CD4-positive, CD25-positive, alpha-beta regulatory T cell (primary cell): ENCODE measurements around the gene C12orf76. TPM values are rescaled to one million over a fixed set of nuclear protein-coding genes. Genes with fewer than 3 reads are reported as not detected.
A peak's percentile ranks its signal among the peaks of the same experiment; 100 is the strongest.
"Not testable (repeated sequence)": the region's sequence is repeated elsewhere in the genome, so short reads cannot be mapped to it uniquely, and the experiment has no call there.

Experiments
- ATAC-seq, 2 donors: fragments of 150-1000 bp; cut with Tn5 transposase; one replicate each; pipeline ENCODE4 v1.10.0; 2021; ENCODE audit warnings: low read depth in 2 of 2, moderate number of reproducible peaks in 2 of 2, moderate library complexity in 1 of 2
- DNase-seq, 3 donors: peaks; one replicate each; pipeline versions ENCODE4 v3.0.0 to v3.0.0-alpha.2; 2012 to 2022; ENCODE audit warnings: mixed read lengths in 1 of 3
- H3K27ac ChIP-seq: one replicate; pipeline ENCODE4 v1.7.0; 2013; ENCODE audit warnings: mild to moderate bottlenecking, low read length; ENCODE audit not compliant: insufficient read depth, poor library complexity, severe bottlenecking
- H3K27me3 ChIP-seq: one replicate; pipeline ENCODE4 v1.7.0; 2013; ENCODE audit warnings: low read length; ENCODE audit not compliant: control insufficient read depth, insufficient read depth
- H3K36me3 ChIP-seq: one replicate; pipeline ENCODE4 v1.7.0; 2013; ENCODE audit warnings: mild to moderate bottlenecking, low read length, moderate library complexity; ENCODE audit not compliant: control insufficient read depth, insufficient read depth
- H3K4me1 ChIP-seq: 2 replicates; pipeline ENCODE4 v1.7.0; 2013; ENCODE audit warnings: mild to moderate bottlenecking, low read length; ENCODE audit not compliant: insufficient read depth, control insufficient read depth, poor library complexity, severe bottlenecking
- H3K4me3 ChIP-seq: one replicate; pipeline ENCODE4 v1.7.0; 2013; ENCODE audit warnings: low read depth, mild to moderate bottlenecking, low read length, moderate library complexity
- H3K9me3 ChIP-seq, 2 experiments: 1 replicate in 1 of 2; 2 replicates in 1 of 2; pipeline ENCODE4 v1.7.0; 2013; ENCODE audit warnings: low read length in 2 of 2, mild to moderate bottlenecking in 1 of 2, moderate library complexity in 1 of 2; ENCODE audit not compliant: control insufficient read depth in 2 of 2
- H3K27ac Mint-ChIP-seq, 3 donors: one replicate each; pipeline ENCODE4 v1.8.0; 2020 to 2022; ENCODE audit warnings: mild to moderate bottlenecking in 3 of 3, mixed read lengths in 3 of 3, moderate library complexity in 2 of 3
- H3K27me3 Mint-ChIP-seq: one replicate; pipeline ENCODE4 v1.8.0; 2022; ENCODE audit warnings: mild to moderate bottlenecking, mixed read lengths
- H3K36me3 Mint-ChIP-seq: one replicate; pipeline ENCODE4 v1.8.0; 2020; ENCODE audit warnings: mixed read lengths
- H3K4me1 Mint-ChIP-seq, 4 donors: one replicate each; pipeline ENCODE4 v1.8.0; 2020 to 2022; ENCODE audit warnings: mixed read lengths in 4 of 4, mild to moderate bottlenecking in 1 of 4
- H3K4me3 Mint-ChIP-seq, 4 donors: one replicate each; pipeline ENCODE4 v1.8.0; 2020 to 2022; ENCODE audit warnings: mild to moderate bottlenecking in 4 of 4, mixed read lengths in 4 of 4, moderate library complexity in 3 of 4
- H3K9me3 Mint-ChIP-seq, 7 donors: one replicate each; pipeline ENCODE4 v1.8.0; 2020 to 2022; ENCODE audit warnings: mixed read lengths in 7 of 7, mild to moderate bottlenecking in 3 of 7, moderate library complexity in 2 of 7
- polyA plus RNA-seq, 4 donors: library from polyadenylated mRNA; unstranded; fragments of 300-500 nt; fragmentation: Illumina TruSeq; gene quantifications; one replicate each; pipeline ENCODE4 v1.2.3, GENCODE V29; 2021
- total RNA-seq: library from RNA; stranded (reverse); gene quantifications from one replicate; pipeline ENCODE4 v1.2.3, GENCODE V29; 2022

The C12orf76 gene
- total and polyA plus RNA-seq, 5 donors from 2014 or later, result 13.5 to 22.6 (median 17.5) TPM

DNA sequence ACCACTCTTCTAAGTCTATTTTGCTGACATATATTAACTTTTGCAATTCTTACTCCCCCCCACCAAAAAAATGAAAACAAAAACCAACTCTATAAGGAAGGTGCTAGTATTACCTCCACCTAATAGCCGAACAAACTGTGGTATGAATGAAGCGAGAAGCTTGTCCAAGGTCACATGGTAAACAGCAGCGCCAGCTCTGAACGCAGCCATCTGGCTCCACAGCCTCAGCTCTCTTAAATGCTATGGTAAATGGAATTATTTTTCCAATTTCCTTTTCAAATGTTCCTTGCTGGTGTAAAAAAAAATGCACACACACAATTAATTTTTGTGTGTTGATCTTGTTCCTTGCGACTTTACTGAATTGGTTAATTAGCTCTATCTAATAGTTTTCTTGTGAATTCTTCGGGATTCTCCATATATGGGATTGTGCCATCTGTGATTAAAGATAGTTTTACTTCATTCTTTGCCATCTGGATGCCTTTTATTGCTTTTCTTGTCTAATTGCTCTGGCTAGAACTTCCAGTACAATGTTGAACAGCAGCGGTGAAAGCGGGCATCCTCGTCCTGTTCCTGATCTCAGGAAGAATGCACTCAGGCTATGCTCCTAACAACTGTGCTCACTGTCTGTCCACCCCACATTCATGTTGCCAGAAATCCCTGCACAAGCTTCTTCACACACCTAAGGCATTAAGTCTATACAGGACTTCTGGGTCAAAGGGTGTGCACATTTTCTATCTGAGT is 10.7 kb upstream of the C12orf76 start:
- no peak for DNase-seq
- Mint-ChIP-seq H3K9me3 (peaks cover 0 to 1% (median 0%) of the 10 kb centered on the region in 7 donors), H3K36me3 (peaks cover 3% of the 10 kb centered on the region), H3K4me3 (no peak overlapping the region), H3K27ac (no peak overlapping the region), H3K27me3 (no peaks in the 10 kb centered on the region), H3K4me1 (peaks cover 0 to 8% (median 2%) of the 10 kb centered on the region in 4 donors)
- Histone ChIP-seq H3K27ac (no peak overlapping the region), H3K4me3 (no peak overlapping the region), H3K36me3 (no peaks in the 10 kb centered on the region), H3K27me3 (no peaks in the 10 kb centered on the region), H3K9me3 (no peaks in the 10 kb centered on the region), H3K4me1 (no peaks in the 10 kb centered on the region)
- no peak for ATAC-seq

DNA sequence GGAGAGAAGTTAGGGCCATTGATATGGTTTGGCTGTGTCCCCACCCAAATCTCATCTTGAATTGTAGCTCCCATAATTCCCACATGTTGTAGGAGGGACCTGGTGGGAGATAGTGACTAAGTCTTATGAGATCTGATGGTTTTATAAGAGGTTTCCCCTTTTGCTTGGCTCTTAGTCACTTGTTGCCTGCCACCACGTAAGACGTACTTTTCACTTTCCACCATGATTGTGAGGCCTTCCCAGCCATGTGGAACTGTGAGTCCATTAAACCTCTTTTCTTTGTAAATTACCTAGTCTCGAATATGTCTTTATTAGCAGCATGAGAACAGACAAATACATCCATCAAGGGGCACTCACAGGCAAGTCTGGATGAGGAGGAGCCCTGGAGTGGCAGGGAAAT is 8.3 kb upstream of the C12orf76 start:
- DNase-seq, H3K27me3 Mint-ChIP-seq, H3K4me3 ChIP-seq, ATAC-seq, H3K36me3 ChIP-seq, H3K27ac Mint-ChIP-seq, H3K4me1 ChIP-seq, H3K9me3 Mint-ChIP-seq, H3K9me3 ChIP-seq, H3K27me3 ChIP-seq, H3K4me3 Mint-ChIP-seq, H3K27ac ChIP-seq, H3K36me3 Mint-ChIP-seq, H3K4me1 Mint-ChIP-seq: not testable (repeated sequence)

DNA sequence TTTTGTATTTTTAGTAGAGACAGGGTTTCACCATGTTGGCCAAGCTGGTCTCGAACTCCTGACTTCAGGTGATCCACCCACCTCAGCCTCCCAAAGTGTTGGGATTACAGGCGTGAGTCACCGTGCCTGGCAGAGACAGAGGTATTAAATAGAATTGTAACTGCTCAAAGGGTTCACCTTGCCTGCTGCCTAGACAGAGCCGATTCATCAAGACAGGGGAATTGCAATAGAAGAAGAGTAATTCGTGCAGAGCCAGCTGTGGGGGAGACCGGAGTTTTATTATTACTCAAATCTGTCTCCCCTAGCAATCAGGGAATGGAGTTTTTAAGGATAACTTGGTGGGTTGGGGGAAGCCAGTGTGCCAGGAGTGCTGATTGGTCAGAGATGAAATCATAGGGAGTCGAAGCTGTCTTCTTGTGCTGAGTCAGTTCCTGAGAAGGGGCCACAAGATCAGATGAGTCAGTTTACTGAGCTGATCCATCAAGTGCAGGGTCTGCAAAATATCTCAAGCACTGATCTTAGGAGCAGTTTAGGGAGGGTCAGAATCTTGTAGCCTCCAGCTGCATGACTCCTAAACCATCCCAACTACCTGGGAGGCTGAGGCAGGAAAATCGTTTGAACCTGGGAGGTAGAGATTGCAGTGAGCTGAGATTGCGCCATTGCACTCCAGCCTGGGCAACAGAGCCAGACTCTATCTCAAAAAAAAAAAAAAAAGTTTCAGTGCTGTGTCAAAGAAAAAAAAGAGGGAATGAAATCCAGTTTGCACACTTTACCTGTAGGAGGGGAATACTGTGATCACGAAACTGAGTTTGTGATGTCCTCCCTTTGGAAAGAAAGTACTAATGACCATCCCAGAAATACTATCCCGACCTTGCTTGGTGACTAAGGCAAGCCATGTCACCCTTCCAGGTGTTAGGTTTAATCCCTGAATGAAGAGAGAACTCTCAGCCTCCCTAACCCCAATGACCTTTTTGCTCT is 7.3 kb upstream of the C12orf76 start:
- H3K27ac ChIP-seq, result not testable (repeated sequence)

DNA sequence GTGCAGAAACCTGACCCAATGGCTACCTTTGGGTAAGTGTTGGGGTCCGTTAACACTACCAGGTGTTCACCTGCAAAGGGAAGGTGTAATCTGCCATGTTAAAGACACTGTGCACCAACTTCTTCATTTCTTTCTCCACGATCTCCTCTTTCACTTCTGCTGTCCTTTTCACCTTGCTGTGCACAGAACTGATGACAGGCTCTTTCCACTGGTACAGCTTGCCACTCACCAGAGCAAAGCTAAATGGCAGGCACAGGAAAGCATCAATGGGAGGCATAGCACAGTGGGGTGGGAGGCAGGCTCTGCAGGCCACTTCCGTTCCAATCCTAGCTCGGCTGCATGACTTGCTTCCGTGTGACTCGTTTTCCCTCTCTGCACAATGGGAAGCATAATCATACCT is 2.6 kb upstream of the C12orf76 start:
- Mint-ChIP-seq H3K27me3 (no peaks in the 10 kb centered on the region), H3K4me1 (peaks cover 7 to 35% (median 15%) of the 10 kb centered on the region in 4 donors), H3K4me3 (peak overlapping the region in 2 of 4 donors; percentile 48 to 63), H3K9me3 (no peaks in the 10 kb centered on the region), H3K27ac (no peak overlapping the region), H3K36me3 (peaks cover 6% of the 10 kb centered on the region)
- H3K27ac ChIP-seq, result no peak overlapping the region
- ATAC-seq, result no peak
- no peaks in the 10 kb centered on the region for H3K27me3 ChIP-seq
- peaks cover 22% of the 10 kb centered on the region for H3K4me1 ChIP-seq
- no peak overlapping the region for H3K4me3 ChIP-seq
- no peaks in the 10 kb centered on the region for H3K36me3 ChIP-seq
- H3K9me3 ChIP-seq, result no peaks in the 10 kb centered on the region
- no peak for DNase-seq

More for the DNA sequence above, 7.3 kb upstream of the C12orf76 start:
- DNase-seq, H3K36me3 ChIP-seq, H3K4me3 ChIP-seq, H3K4me3 Mint-ChIP-seq, H3K4me1 ChIP-seq, H3K9me3 Mint-ChIP-seq, H3K27me3 ChIP-seq, H3K27me3 Mint-ChIP-seq, ATAC-seq, H3K4me1 Mint-ChIP-seq, H3K9me3 ChIP-seq, H3K36me3 Mint-ChIP-seq: not testable (repeated sequence)
- H3K27ac Mint-ChIP-seq, result peak overlapping the region in 1 of 3 donors; percentile 56

DNA sequence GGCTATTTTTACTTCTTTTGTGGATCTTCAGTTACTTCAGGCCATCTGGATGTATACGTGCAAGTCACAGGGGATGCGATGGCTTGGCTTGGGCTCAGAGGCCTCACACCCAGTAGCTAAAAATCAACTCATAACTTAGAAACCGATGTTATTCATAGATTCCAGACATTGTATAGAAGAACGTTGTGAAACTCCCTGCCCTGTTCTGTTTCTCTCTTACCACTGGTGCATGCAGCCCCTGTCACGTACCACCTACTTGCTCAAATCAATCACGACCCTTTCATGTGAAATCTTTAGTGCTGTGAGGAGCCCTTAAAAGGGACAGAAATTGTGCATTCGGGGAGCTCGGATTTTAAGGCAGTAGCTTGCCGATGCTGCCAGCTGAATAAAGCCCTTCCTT is 1.3 kb upstream of the C12orf76 start:
- H3K4me1 ChIP-seq, result peaks cover 22% of the 10 kb centered on the region
- Mint-ChIP-seq H3K4me1 (peaks cover 7 to 40% (median 15%) of the 10 kb centered on the region in 4 donors), H3K4me3 (peak overlapping the region in 3 of 4 donors; percentile 36 to 89 (median 87)), H3K27ac (peak overlapping the region in 2 of 3 donors; percentile 92 to 94)
- H3K9me3 ChIP-seq, DNase-seq, ATAC-seq, H3K36me3 ChIP-seq, H3K27me3 ChIP-seq, H3K27me3 Mint-ChIP-seq, H3K4me3 ChIP-seq, H3K9me3 Mint-ChIP-seq, H3K36me3 Mint-ChIP-seq, H3K27ac ChIP-seq: not testable (repeated sequence)

DNA sequence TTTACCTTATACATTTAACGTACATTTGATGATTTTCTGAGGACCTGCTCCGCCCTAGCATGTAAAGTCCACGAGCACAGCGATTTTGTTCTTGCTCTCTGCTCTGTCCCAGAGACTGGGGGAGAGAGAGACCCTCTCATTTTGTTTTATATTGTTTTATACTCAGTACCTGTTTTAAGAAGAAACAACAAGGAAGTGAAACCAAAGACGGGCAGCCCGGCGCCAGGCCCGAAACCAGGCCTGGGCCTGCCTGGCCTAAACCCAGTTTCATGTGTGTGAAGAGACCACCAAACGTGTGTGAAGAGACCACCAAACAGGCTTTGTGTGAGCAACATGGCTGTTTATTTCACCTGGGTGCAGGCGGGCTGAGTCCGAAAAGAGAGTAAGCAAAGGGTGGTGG is 712 bp upstream of the C12orf76 start:
- not testable (repeated sequence) for H3K27me3 ChIP-seq, H3K36me3 Mint-ChIP-seq, ATAC-seq, H3K9me3 Mint-ChIP-seq, H3K27me3 Mint-ChIP-seq, DNase-seq, H3K36me3 ChIP-seq, H3K9me3 ChIP-seq
- H3K4me3 ChIP-seq, result peak overlapping the region; percentile 97
- Mint-ChIP-seq H3K4me3 (peak overlapping the region; percentile 61 to 94 (median 88)), H3K27ac (peak overlapping the region; percentile 92 to 99 (median 94)), H3K4me1 (peaks cover 7 to 42% (median 15%) of the 10 kb centered on the region in 4 donors)
- peaks cover 22% of the 10 kb centered on the region for H3K4me1 ChIP-seq
- peak overlapping the region; percentile 87 for H3K27ac ChIP-seq

DNA sequence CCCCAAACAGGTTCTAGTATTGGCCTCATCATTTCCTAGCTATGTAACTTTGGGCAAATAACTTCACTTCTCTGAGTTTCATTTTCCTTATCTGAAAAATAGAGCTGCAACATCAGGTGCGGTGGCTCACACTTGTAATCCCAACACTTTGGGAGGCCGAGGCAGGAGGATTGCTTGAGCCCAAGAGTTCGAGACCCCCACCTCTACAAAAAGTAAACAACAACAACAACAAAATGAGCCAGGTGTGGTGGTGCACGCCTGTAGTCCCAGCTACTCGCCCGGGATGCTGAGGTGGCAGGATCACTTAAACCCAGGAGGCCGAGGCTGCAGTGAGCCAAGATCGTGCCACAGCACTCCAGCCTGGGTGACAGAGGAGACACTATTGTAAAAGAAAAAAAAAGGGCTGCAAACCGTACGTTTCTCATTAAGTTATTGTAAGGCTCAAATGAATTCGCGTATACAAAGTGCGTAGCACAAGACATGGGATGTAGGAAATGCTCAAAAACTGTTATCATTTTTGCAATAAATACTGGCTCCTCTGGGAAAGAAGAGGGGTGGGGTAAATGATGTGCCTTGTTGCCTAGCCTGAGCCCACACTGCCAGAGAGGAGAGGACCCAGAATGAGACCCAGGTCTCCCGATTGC is 903 bp downstream of the C12orf76 start:
- Mint-ChIP-seq H3K36me3 (peaks cover 5% of the 10 kb centered on the region), H3K9me3 (no peaks in the 10 kb centered on the region), H3K4me1 (peaks cover 12 to 52% (median 24%) of the 10 kb centered on the region in 4 donors), H3K27ac (peak overlapping the region; percentile 59 to 99 (median 92)), H3K27me3 (no peaks in the 10 kb centered on the region), H3K4me3 (peak overlapping the region; percentile 61 to 94 (median 88))
- peak overlapping the region; percentile 97 for H3K4me3 ChIP-seq
- H3K36me3 ChIP-seq, result peaks cover 4% of the 10 kb centered on the region
- DNase-seq, result no peak
- no peaks in the 10 kb centered on the region for H3K27me3 ChIP-seq
- peaks cover 22% of the 10 kb centered on the region for H3K4me1 ChIP-seq
- no peaks in the 10 kb centered on the region for H3K9me3 ChIP-seq
- peak overlapping the region; percentile 87 for H3K27ac ChIP-seq
- ATAC-seq, result no peak
